Measurements from ENCODE around the gene CEMIP.

GRCh38 chr15:80831606-80832224 is 52.5 kb downstream of the CEMIP start:
- TF ChIP-seq, protein P1, sequence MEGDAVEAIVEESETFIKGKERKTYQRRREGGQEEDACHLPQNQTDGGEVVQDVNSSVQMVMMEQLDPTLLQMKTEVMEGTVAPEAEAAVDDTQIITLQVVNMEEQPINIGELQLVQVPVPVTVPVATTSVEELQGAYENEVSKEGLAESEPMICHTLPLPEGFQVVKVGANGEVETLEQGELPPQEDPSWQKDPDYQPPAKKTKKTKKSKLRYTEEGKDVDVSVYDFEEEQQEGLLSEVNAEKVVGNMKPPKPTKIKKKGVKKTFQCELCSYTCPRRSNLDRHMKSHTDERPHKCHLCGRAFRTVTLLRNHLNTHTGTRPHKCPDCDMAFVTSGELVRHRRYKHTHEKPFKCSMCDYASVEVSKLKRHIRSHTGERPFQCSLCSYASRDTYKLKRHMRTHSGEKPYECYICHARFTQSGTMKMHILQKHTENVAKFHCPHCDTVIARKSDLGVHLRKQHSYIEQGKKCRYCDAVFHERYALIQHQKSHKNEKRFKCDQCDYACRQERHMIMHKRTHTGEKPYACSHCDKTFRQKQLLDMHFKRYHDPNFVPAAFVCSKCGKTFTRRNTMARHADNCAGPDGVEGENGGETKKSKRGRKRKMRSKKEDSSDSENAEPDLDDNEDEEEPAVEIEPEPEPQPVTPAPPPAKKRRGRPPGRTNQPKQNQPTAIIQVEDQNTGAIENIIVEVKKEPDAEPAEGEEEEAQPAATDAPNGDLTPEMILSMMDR (IDR thresholded peaks at IDR 0.05; ENCODE audit: poor library complexity): no peak
- TF ChIP-seq EZH2 (IDR thresholded peaks at IDR 0.05; ENCODE audit: borderline replicate concordance) (no peak), EZH2phosphoT487 (IDR thresholded peaks at IDR 0.05; ENCODE audit: low read depth, severe bottlenecking, unreplicated experiment) (no peak)
